AG04449 (cell line): ENCODE data around the gene TNC.

ENCODE experiments used
- CTCF ChIA-PET: fragments of 350-600 bp; formaldehyde crosslinking; extraction: SDS; loops from one replicate; lab custom pipeline; 2021; ENCODE audit warnings: antibody characterized with exemption; lab: Yijun Ruan, JAX
- POLR2A ChIA-PET: fragments of 400-600, 350-600 bp; formaldehyde crosslinking; extraction: SDS; loops from one replicate; lab custom pipeline; 2020; ENCODE audit warnings: antibody characterized with exemption, inconsistent platforms; lab: Yijun Ruan, JAX
- DNase-seq: peaks from one replicate; pipeline ENCODE4 v3.0.0-alpha.2; 2010; ENCODE audit warnings: low read depth, low spot score
- H3K4me3 ChIP-seq: 2 replicates; pipeline ENCODE4 v1.5.1; 2011; ENCODE audit warnings: low read depth, mild to moderate bottlenecking, control low read depth, low read length
- CTCF ChIP-seq: IDR thresholded peaks from one replicate; pipeline ENCODE4 v1.5.1; 2011; ENCODE audit warnings: mild to moderate bottlenecking, moderate library complexity, low read length, control low read depth, inconsistent platforms; ENCODE audit not compliant: insufficient read depth; ENCODE audit errors: missing control alignments

Gene TNC

GRCh38 chr9:115000217-115000639 lies 117.7 kb downstream of the TNC start:
- TF ChIP-seq CTCF = no peak
- no peak overlapping the region for H3K4me3 ChIP-seq
- DNase-seq = no peak
- POLR2A ChIA-PET = no interaction called here
- CTCF ChIA-PET = interaction anchor here (0.9 to 1.1 kb wide), 2 partner anchors 12 to 334 kb away, joined by 3 read pairs; no protein-coding TSS in a partner anchor

GRCh38 chr9:114998326-114998725 lies 119.6 kb downstream of the TNC start:
- no peak overlapping the region for H3K4me3 ChIP-seq
- ChIA-PET CTCF (no interaction called here), POLR2A (no interaction called here)
- TF ChIP-seq CTCF = no peak
- DNase-seq = no peak

GRCh38 chr9:114995681-114996221 lies 122.2 kb downstream of the TNC start:
- CTCF ChIA-PET = no interaction called here
- POLR2A ChIA-PET = no interaction called here
- TF ChIP-seq CTCF = no peak
- H3K4me3 ChIP-seq = no peak overlapping the region
- no peak for DNase-seq

GRCh38 chr9:114994768-114995167 lies 123.2 kb downstream of the TNC start:
- no peak overlapping the region for H3K4me3 ChIP-seq
- no peak for DNase-seq
- CTCF ChIA-PET = interaction anchor here (1.0 kb wide), 2 partner anchors 20 to 314 kb away, joined by 3 read pairs; no protein-coding TSS in a partner anchor
- TF ChIP-seq CTCF = no peak
- POLR2A ChIA-PET = no interaction called here

- no peak for TF ChIP-seq CTCF
- no peak overlapping the region for H3K4me3 ChIP-seq
- ChIA-PET CTCF (interaction anchor here (0.6 kb wide), 1 partner anchor 27 kb away, joined by 3 read pairs; no protein-coding TSS in a partner anchor), POLR2A (no interaction called here)
- no peak for DNase-seq
Measured at GRCh38 chr9:114991861-114992260, 126.1 kb downstream of the TNC start.

- CTCF ChIA-PET = no interaction called here
Measured at GRCh38 chr9:114990901-114991300, 127.1 kb downstream of the TNC start.

More at GRCh38 chr9:114990901-114991300, 127.1 kb downstream of the TNC start:
- POLR2A ChIA-PET = no interaction called here
- no peak overlapping the region for H3K4me3 ChIP-seq
- TF ChIP-seq CTCF = no peak
- no peak for DNase-seq
